Left lung (tissue), 8 donors: ENCODE data around the gene CFAP54. TPM values are rescaled to one million over a fixed set of nuclear protein-coding genes. Genes with fewer than 3 reads are reported as not detected.

ENCODE experiments used
- polyA plus RNA-seq, 6 donors: library from polyadenylated mRNA; unstranded; fragments of 120-200 nt; gene quantifications; one replicate each; pipeline ENCODE4 v1.2.1, GENCODE V29; 2013; ENCODE audit not compliant: insufficient read length in 6 of 6
- total RNA-seq, 2 donors: library from RNA; stranded (reverse); fragmentation: NEBNext Ultra II Directional; extraction: Animal tissue kit (Norgen Biotek cat#: 25700); gene quantifications; one replicate each; pipeline ENCODE4 v1.2.1, GENCODE V29; 2021
- donor health status: DM: no; HTN: yes; CAD: no.
- donor health status: DM: no; HTN: no; CAD: no.

The CFAP54 gene
- total and polyA plus RNA-seq, 8 donors = 1.1 to 3.7 (median 2.6) TPM

Other genes with a start within 250 kb of the CFAP54 start
- gene CDK17, start 89.1 kb upstream of the CFAP54 start, total RNA-seq = 10 to 100 TPM; 32.1 to 36.4 TPM
- 10 to 100 TPM; 51.0 to 67.9 (median 55.0) TPM for gene CDK17, start 89.1 kb upstream of the CFAP54 start, polyA plus RNA-seq